PC-3 (cell line): ENCODE data around the gene RAD51AP1. TPM values are rescaled to one million over a fixed set of nuclear protein-coding genes. Genes with fewer than 3 reads are reported as not detected.

ENCODE experiments used
- ATAC-seq: fragments of 200-7000 bp; cut with Tn5 transposase; 2 replicates; pipeline ENCODE4 v1.9.1; 2020; ENCODE audit warnings: mild to moderate bottlenecking, moderate library complexity
- BruUV-seq: library from RNA; stranded (reverse); fragments of 400-500 nt; replicated peaks from 2 replicates; lab custom pipeline; 2021; lab: Mats Ljungman, UMichigan
- CTCF ChIA-PET: fragments of 300-600 bp; sonication (Branson Sonifier 250); formaldehyde crosslinking; loops from one replicate; lab custom pipeline; 2022; ENCODE audit warnings: antibody characterized with exemption; lab: Charles Lee
- POLR2A ChIA-PET: fragments of 300-600 bp; sonication (Branson Sonifier 250); formaldehyde crosslinking; loops from one replicate; lab custom pipeline; 2022; ENCODE audit warnings: antibody characterized with exemption; ENCODE audit not compliant: unreplicated experiment; lab: Charles Lee
- DNase-seq: peaks from one replicate; pipeline ENCODE4 v3.0.0-alpha.2; 2015
- H2AFZ ChIP-seq: fragments of 300-600 bp; sonication (generic); 2 replicates; pipeline ENCODE4 v1.6.0; 2016; ENCODE audit warnings: antibody characterized with exemption, low read length
- H3F3A ChIP-seq: fragments of 300-600 bp; sonication (generic); one replicate; pipeline ENCODE4 v1.6.0; 2017; ENCODE audit warnings: antibody characterized with exemption, low read length, control low read depth, mild to moderate bottlenecking; ENCODE audit not compliant: unreplicated experiment
- H3K27ac ChIP-seq: fragments of 300-600 bp; sonication (generic); 2 replicates; pipeline ENCODE4 v1.5.1; 2016; ENCODE audit warnings: mild to moderate bottlenecking, low read length
- H3K27me3 ChIP-seq: fragments of 300-600 bp; sonication (generic); 2 replicates; pipeline ENCODE4 v1.6.1; 2016; ENCODE audit warnings: low read length, mixed read lengths
- H3K36me3 ChIP-seq: fragments of 300-600 bp; sonication (generic); 2 replicates; pipeline ENCODE4 v1.6.1; 2016; ENCODE audit warnings: low read depth, mixed run types, low read length, mixed read lengths
- H3K4me1 ChIP-seq: fragments of 300-600 bp; sonication (generic); 2 replicates; pipeline ENCODE4 v1.5.1; 2016; ENCODE audit warnings: low read length; ENCODE audit not compliant: insufficient read depth
- H3K4me2 ChIP-seq: fragments of 300-600 bp; sonication (generic); 2 replicates; pipeline ENCODE4 v1.6.0; 2016; ENCODE audit warnings: low read length
- H3K4me3 ChIP-seq: fragments of 300-600 bp; sonication (generic); 2 replicates; pipeline ENCODE4 v1.5.1; 2016; ENCODE audit warnings: mild to moderate bottlenecking, low read length, mixed read lengths
- H3K79me2 ChIP-seq: fragments of 300-600 bp; sonication (generic); 2 replicates; pipeline ENCODE4 v1.6.1; 2017; ENCODE audit warnings: low read length, mixed read lengths
- H3K9ac ChIP-seq: fragments of 300-600 bp; sonication (generic); 2 replicates; pipeline ENCODE4 v1.6.0; 2016; ENCODE audit warnings: mild to moderate bottlenecking, low read length
- H3K9me2 ChIP-seq: fragments of 300-600 bp; sonication (generic); replicated peaks from 2 replicates; pipeline ENCODE4 v1.6.1; 2016; ENCODE audit warnings: mixed run types, low read length, mixed read lengths
- H3K9me3 ChIP-seq: fragments of 300-600 bp; sonication (generic); 2 replicates; pipeline ENCODE4 v1.6.1; 2016; ENCODE audit warnings: low read length, mixed read lengths
- H4K20me1 ChIP-seq: fragments of 300-600 bp; sonication (generic); 2 replicates; pipeline ENCODE4 v1.6.1; 2016; ENCODE audit warnings: low read length, mixed read lengths
- CTCF ChIP-seq: fragments of 300-600 bp; sonication (generic); conservative IDR thresholded peaks from 2 replicates; pipeline ENCODE4 v1.5.1; 2017; ENCODE audit warnings: antibody characterized with exemption, low read depth, mild to moderate bottlenecking, low read length
- EZH2 ChIP-seq: fragments of 300-600 bp; sonication (generic); IDR thresholded peaks from one replicate; pipeline ENCODE4 v1.6.1; 2017; ENCODE audit warnings: antibody characterized with exemption, mild to moderate bottlenecking, low read length; ENCODE audit not compliant: unreplicated experiment
- EZH2phosphoT487 ChIP-seq: fragments of 300-600 bp; sonication (generic); IDR thresholded peaks from 2 replicates; pipeline ENCODE4 v1.6.1; 2018; ENCODE audit warnings: mild to moderate bottlenecking, antibody characterized with exemption, low read length, borderline replicate concordance
- intact Hi-C: fragments of 100-400 bp; cut with micrococcal nuclease; formaldehyde crosslinking; loops from 2 replicates; pipeline ENCODE4 v1.9.0; 2023
- total RNA-seq: library from RNA; depleted of rRNA; stranded (reverse); fragments of >200 nt; gene quantifications from 2 replicates; pipeline ENCODE4 v1.2.3, GENCODE V29; 2014

Gene RAD51AP1
- total RNA-seq, 1 experiment from 2014 or later = 24.7 TPM

GRCh38 chr12:4572680-4573079 lies 34.0 kb downstream of the RAD51AP1 start:
- no peak overlapping the region for H2AFZ ChIP-seq
- no peaks in the 10 kb centered on the region for H3K9me3 ChIP-seq
- no peaks in the 10 kb centered on the region for H3K36me3 ChIP-seq
- no peaks in the 10 kb centered on the region for H3K4me1 ChIP-seq
- H3K9me2 ChIP-seq = no peaks in the 10 kb centered on the region
- no peaks in the 10 kb centered on the region for H3K79me2 ChIP-seq
- POLR2A ChIA-PET = no interaction called here
- H3F3A ChIP-seq = no peaks in the 10 kb centered on the region
- TF ChIP-seq EZH2 (no peak), CTCF (no peak), EZH2phosphoT487 (no peak)
- H4K20me1 ChIP-seq = no peaks in the 10 kb centered on the region
- DNase-seq = no peak
- intact Hi-C loops = no loop called here
- ATAC-seq = no peak
- CTCF ChIA-PET = no interaction called here
- H3K4me2 ChIP-seq = no peak overlapping the region
- no TSS peak for BruUV-seq
- H3K27me3 ChIP-seq = no peaks in the 10 kb centered on the region
- H3K27ac ChIP-seq = no peak overlapping the region
- H3K4me3 ChIP-seq = no peak overlapping the region
- no peak overlapping the region for H3K9ac ChIP-seq

GRCh38 chr12:4579305-4580102 lies 40.8 kb downstream of the RAD51AP1 start:
- Histone ChIP-seq H3K27me3 (no peaks in the 10 kb centered on the region), H4K20me1 (no peaks in the 10 kb centered on the region), H3K4me3 (no peak overlapping the region), H3K36me3 (no peaks in the 10 kb centered on the region), H3K4me2 (no peak overlapping the region), H3F3A (no peaks in the 10 kb centered on the region), H3K4me1 (no peaks in the 10 kb centered on the region), H3K9me2 (no peaks in the 10 kb centered on the region), H3K79me2 (no peaks in the 10 kb centered on the region), H3K9me3 (no peaks in the 10 kb centered on the region), H2AFZ (no peak overlapping the region), H3K9ac (no peak overlapping the region), H3K27ac (no peak overlapping the region)
- ATAC-seq (no peak), DNase-seq (peak; percentile 5)
- intact Hi-C loops = no loop called here
- ChIA-PET POLR2A (no interaction called here), CTCF (no interaction called here)
- TF ChIP-seq CTCF (no peak), EZH2 (no peak), EZH2phosphoT487 (no peak)
- BruUV-seq = no TSS peak

- TF ChIP-seq EZH2phosphoT487 (no peak), CTCF (no peak), EZH2 (no peak)
- CTCF ChIA-PET = no interaction called here
- H3K36me3 ChIP-seq = no peaks in the 10 kb centered on the region
- no peak overlapping the region for H3K4me2 ChIP-seq
- H3K79me2 ChIP-seq = no peaks in the 10 kb centered on the region
- H3K9me2 ChIP-seq = no peaks in the 10 kb centered on the region
- H3K4me1 ChIP-seq = no peaks in the 10 kb centered on the region
- DNase-seq = no peak
- intact Hi-C loops = no loop called here
- no peaks in the 10 kb centered on the region for H3K27me3 ChIP-seq
- H3K27ac ChIP-seq = no peak overlapping the region
- ATAC-seq = no peak
- no peak overlapping the region for H2AFZ ChIP-seq
- no peaks in the 10 kb centered on the region for H3F3A ChIP-seq
- no peaks in the 10 kb centered on the region for H4K20me1 ChIP-seq
- POLR2A ChIA-PET = no interaction called here
- no peaks in the 10 kb centered on the region for H3K9me3 ChIP-seq
- no peak overlapping the region for H3K4me3 ChIP-seq
- BruUV-seq = no TSS peak
- no peak overlapping the region for H3K9ac ChIP-seq
Measured at GRCh38 chr12:4580281-4580688, 41.6 kb downstream of the RAD51AP1 start.
